ENCODE data around the gene NPPC.

- TF ChIP-seq CTCF (conservative IDR thresholded peaks at IDR 0.05; ENCODE audit: low read depth, low read length): no peak
- TF ChIP-seq EZH2 (IDR thresholded peaks at IDR 0.05; ENCODE audit: low read length, unreplicated experiment): no peak
- no peak for TF ChIP-seq EZH2phosphoT487 (IDR thresholded peaks at IDR 0.05; ENCODE audit: borderline replicate concordance, low read length)
These were observed 14.8 kb downstream of the NPPC start for GRCh38 chr2:231911381-231911780.
